Tibial artery (tissue), 4 donors: Measurements from ENCODE around the gene BUD31.

ENCODE experiments used
- DNase-seq, 2 donors: peaks; one replicate each; pipeline ENCODE4 v3.0.0-alpha.2; 2019
- H3K27ac ChIP-seq, 2 donors: fragments of 200-600 bp; sonication (generic) in 1 of 2; 1 replicate in 1 of 2; 2 replicates in 1 of 2; pipeline ENCODE4 v1.5.1; 2018 to 2019; ENCODE audit warnings: mild to moderate bottlenecking in 1 of 2
- H3K27me3 ChIP-seq, 2 donors: fragments of 200-600 bp; sonication (generic) in 1 of 2; one replicate each; pipeline versions ENCODE4 v1.5.1 to v1.6.0; 2016 to 2019
- H3K36me3 ChIP-seq, 3 donors: fragments of 200-600 bp; sonication (generic) in 2 of 3; one replicate each; pipeline ENCODE4 v1.5.1; 2016 to 2019; ENCODE audit warnings: mild to moderate bottlenecking in 2 of 3
- H3K4me1 ChIP-seq, 4 donors: fragments of 200-600 bp; sonication (generic) in 2 of 4; 1 replicate in 3 of 4; 2 replicates in 1 of 4; pipeline ENCODE4 v1.5.1; 2016 to 2019
- H3K4me3 ChIP-seq, 2 donors: fragments of 200-600 bp; sonication (generic) in 1 of 2; 1 replicate in 1 of 2; 2 replicates in 1 of 2; pipeline ENCODE4 v1.5.1; 2018 to 2019; ENCODE audit warnings: mild to moderate bottlenecking in 2 of 2
- H3K9me3 ChIP-seq, 3 donors: fragments of 200-600 bp; sonication (generic) in 1 of 3; one replicate each; pipeline ENCODE4 v1.5.1; 2016 to 2019
- intact Hi-C: fragments of 100-400 bp; cut with DNase I; formaldehyde crosslinking; loops from one replicate; pipeline ENCODE4 v1.15.0; 2023; ENCODE audit warnings: low total_unique reads
- TF ChIP-seq, protein P1 (sequence below), 2 experiments: fragments of 200-600 bp in 1 of 2; fragments of 450-650 bp in 1 of 2; IDR thresholded peaks; one replicate each; pipeline ENCODE4 v1.5.1; 2017 to 2019; ENCODE audit warnings: antibody characterized with exemption in 2 of 2, mild to moderate bottlenecking in 1 of 2, moderate library complexity in 1 of 2

BUD31 gene

DNA sequence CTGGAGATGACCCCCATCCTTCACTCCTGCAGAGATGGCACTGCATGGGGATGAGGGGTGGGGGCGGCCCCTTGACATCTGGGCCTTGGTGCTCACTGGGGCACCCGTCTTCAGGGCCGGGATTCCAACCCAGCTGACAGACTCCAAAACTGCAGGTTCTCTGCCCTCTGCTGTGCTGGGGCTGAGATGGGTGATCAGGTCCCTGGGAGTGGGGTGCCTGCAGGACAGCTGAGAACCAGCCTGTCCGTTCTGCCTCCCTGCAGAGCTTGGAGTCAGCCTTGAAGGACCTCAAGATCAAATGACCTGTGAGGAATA is 14.6 kb upstream of the BUD31 start:
- Histone ChIP-seq H3K36me3 (peaks cover 28 to 70% (median 51%) of the 10 kb centered on the region in 3 donors), H3K4me3 (no peak overlapping the region), H3K27me3 (no peaks in the 10 kb centered on the region), H3K9me3 (no peaks in the 10 kb centered on the region), H3K27ac (peak overlapping the region in 1 of 2 donors; percentile 74), H3K4me1 (peaks cover 0 to 27% (median 17%) of the 10 kb centered on the region in 4 donors)
- intact Hi-C loops = no loop called here
- TF ChIP-seq, protein P1, sequence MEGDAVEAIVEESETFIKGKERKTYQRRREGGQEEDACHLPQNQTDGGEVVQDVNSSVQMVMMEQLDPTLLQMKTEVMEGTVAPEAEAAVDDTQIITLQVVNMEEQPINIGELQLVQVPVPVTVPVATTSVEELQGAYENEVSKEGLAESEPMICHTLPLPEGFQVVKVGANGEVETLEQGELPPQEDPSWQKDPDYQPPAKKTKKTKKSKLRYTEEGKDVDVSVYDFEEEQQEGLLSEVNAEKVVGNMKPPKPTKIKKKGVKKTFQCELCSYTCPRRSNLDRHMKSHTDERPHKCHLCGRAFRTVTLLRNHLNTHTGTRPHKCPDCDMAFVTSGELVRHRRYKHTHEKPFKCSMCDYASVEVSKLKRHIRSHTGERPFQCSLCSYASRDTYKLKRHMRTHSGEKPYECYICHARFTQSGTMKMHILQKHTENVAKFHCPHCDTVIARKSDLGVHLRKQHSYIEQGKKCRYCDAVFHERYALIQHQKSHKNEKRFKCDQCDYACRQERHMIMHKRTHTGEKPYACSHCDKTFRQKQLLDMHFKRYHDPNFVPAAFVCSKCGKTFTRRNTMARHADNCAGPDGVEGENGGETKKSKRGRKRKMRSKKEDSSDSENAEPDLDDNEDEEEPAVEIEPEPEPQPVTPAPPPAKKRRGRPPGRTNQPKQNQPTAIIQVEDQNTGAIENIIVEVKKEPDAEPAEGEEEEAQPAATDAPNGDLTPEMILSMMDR (IDR thresholded peaks at IDR 0.05) = no peak
- DNase-seq = no peak

DNA sequence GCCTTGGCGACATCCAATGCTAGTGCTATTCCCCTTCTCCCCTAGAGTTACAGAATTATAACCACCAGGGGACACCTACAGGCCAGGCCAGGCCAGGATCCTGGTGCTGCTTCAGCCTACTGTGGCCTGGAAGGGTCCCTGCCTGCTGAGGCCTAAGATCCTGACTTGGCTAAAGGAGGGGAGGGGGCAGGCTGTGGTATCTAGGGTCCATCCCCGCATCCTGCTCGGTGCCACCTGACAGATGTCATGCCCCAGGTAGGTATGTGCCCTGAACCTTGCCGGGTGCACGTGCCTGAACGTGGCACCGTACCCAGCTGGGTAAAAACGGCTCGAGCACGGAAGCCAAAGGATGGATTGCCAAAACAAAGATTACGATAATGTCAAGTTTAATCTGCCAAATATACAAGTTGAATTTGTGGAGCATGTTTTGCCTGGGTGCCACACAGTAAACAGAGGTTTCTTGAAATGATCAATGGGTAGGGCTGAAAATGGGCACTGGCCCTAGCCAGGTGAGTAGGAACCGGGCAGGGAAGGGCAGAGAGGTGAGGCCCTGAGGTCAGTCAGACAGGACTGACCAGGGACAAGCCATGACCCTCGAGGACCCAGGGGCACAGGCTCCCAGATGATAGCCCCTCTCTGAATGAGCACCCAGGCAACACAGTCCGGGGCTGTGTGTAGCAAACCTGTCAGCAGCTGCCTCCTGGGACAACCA is 13.0 kb upstream of the BUD31 start:
- TF ChIP-seq, protein P1 (IDR thresholded peaks at IDR 0.05) = no peak
- Histone ChIP-seq H3K27ac (peak overlapping the region in 1 of 2 donors; percentile 47), H3K27me3 (no peaks in the 10 kb centered on the region), H3K4me3 (no peak overlapping the region), H3K36me3 (peaks cover 36 to 70% (median 52%) of the 10 kb centered on the region in 3 donors), H3K9me3 (no peaks in the 10 kb centered on the region), H3K4me1 (peaks cover 0 to 27% (median 17%) of the 10 kb centered on the region in 4 donors)
- DNase-seq = no peak
- intact Hi-C loops = no loop called here

DNA sequence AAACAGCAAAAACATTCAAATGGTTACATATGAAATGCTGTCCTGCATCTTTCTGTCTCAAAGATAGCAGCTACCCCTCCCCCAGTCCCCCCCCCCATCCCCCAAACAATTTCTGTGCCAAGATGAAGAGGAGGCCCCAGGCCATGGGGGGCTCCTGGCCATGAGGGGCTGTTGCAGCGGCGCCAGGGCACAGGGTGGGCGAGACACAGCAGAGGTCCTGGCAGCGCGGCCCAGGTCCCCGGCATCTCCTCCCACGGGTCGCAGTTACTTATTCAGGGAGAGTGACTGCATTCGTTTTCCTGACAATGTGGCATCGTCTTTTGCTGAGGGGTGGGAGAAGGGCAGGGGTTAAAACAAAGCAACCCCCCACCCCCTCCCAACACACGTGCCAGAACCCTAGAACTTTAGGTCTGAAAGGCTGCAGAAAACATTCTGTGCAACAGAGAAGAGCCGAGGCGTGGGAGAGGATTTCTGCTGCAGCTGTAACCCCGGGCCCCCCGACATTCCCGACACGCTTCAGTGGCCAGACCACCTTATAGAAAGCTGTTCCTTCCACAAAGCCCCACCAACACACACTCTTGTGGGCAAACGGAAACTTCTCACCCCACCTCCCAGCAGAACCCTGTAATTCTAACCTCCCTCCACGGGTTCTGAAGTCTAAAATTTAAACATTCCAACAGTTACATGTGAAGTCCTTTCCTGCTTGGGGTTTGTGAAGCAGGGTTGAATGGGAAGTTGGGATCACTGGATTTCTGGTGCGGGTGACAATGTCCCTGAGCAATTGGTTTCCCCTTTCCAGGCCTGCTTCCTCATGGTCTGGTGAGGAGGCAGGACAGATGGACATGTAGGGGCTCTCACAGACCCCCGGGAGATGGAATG is 12.1 kb upstream of the BUD31 start:
- intact Hi-C loops = no loop called here

DNA sequence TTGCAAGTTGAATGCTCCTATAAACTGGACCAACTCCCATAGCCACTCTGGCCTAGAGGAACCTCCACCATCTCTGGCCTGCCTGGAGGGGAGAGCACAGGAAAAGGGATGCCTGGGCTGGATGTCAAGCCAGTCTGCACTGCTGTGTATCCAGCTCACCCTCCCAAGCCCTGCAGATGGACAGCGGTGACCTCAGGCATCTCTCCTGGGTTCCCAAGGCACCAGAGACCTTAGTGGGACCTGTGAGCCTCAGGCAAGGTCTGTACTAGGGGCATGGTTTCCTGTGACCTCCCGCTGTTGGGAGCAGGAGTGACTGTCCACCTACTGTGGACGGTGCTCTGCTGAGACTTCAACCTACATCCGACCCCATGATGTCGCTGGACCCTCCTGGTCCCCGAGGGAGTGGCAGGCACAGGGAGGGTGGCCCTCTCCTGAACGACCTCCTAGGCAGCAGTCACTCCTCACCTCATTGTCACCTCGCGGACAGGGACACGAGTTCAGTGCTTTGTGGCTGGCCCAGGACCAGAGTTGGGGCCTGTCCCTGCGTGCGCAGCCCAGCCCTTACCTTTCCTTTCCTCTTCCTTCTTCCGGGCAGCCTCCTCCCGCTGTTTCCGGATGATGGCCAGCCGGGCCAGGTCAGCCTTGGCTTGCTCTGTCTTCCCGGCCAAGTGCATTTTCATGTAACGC is 11.3 kb upstream of the BUD31 start:
- Histone ChIP-seq H3K4me1 (peaks cover 0 to 23% (median 13%) of the 10 kb centered on the region in 4 donors), H3K4me3 (no peak overlapping the region), H3K36me3 (peaks cover 39 to 80% (median 60%) of the 10 kb centered on the region in 3 donors), H3K9me3 (no peaks in the 10 kb centered on the region), H3K27ac (no peak overlapping the region), H3K27me3 (no peaks in the 10 kb centered on the region)
- DNase-seq = no peak
- intact Hi-C loops = no loop called here
- TF ChIP-seq, protein P1 (IDR thresholded peaks at IDR 0.05) = no peak

More for the DNA sequence above, 12.1 kb upstream of the BUD31 start:
- peaks cover 0 to 27% (median 17%) of the 10 kb centered on the region in 4 donors for H3K4me1 ChIP-seq
- no peaks in the 10 kb centered on the region for H3K9me3 ChIP-seq
- no peak overlapping the region for H3K27ac ChIP-seq
- H3K4me3 ChIP-seq = no peak overlapping the region
- no peak for DNase-seq
- TF ChIP-seq, protein P1 (IDR thresholded peaks at IDR 0.05) = no peak
- H3K36me3 ChIP-seq = peaks cover 39 to 73% (median 52%) of the 10 kb centered on the region in 3 donors
- H3K27me3 ChIP-seq = no peaks in the 10 kb centered on the region

DNA sequence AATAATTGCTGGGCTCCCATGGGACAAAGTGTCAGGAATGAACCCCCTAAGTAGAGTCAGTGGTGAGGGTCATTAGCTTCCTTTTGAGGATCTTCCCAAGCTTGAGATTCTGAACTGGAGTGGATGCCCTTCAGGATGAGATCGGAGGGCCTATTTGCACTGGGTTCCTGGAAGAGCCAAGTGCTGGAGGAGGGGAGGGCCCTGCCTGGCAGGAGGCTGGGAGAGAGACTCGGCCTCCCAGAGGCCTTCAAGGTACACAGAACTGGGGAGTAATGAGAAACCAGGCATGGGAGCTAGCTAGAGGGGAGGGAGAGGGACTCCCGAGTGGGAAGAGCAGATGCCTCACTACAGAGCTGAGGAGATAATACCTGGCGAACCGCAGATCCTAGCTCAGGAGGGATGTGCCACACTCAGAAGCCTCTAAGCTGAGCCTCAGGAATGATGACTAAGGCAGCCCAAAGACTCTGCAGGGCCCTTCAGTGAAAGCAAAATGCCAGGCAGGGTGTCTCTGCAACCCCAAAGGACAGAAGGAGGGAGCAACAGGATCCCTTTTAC is 9.8 kb upstream of the BUD31 start:
- Histone ChIP-seq H3K9me3 (no peaks in the 10 kb centered on the region), H3K36me3 (peaks cover 51 to 96% (median 71%) of the 10 kb centered on the region in 3 donors), H3K27me3 (no peaks in the 10 kb centered on the region), H3K4me3 (no peak overlapping the region), H3K4me1 (peaks cover 0 to 11% (median under 1%) of the 10 kb centered on the region in 4 donors), H3K27ac (no peak overlapping the region)
- DNase-seq = no peak
- TF ChIP-seq, protein P1 (IDR thresholded peaks at IDR 0.05) = no peak
- intact Hi-C loops = no loop called here
